Endothelial cell of umbilical vein (primary cell): Measurements from ENCODE around the gene TMPRSS4. TPM values are rescaled to one million over a fixed set of nuclear protein-coding genes. Genes with fewer than 3 reads are reported as not detected.

Experiments used
- BruUV-seq: library from RNA; stranded (reverse); fragments of 400-500 nt; replicated peaks from 2 replicates; lab custom pipeline; 2021; lab: Mats Ljungman, UMichigan
- CTCF ChIA-PET: fragments of 300-600, 350-600 bp; sonication (Branson Sonifier 250); formaldehyde crosslinking; loops from one replicate; lab custom pipeline; 2021; ENCODE audit warnings: antibody characterized with exemption, inconsistent platforms; lab: Charles Lee
- POLR2A ChIA-PET: fragments of 300-600, 350-600 bp; sonication (Branson Sonifier 250); formaldehyde crosslinking; loops from one replicate; lab custom pipeline; 2021; ENCODE audit warnings: antibody characterized with exemption, inconsistent platforms; lab: Charles Lee
- DNase-seq: peaks from one replicate; pipeline ENCODE4 v3.0.0-alpha.2; 2011; ENCODE audit warnings: low read depth, low spot score
- FAIRE-seq: peaks from 2 replicates; lab custom pipeline; 2011; peaks lifted over from hg19 to GRCh38; lab: Jason Lieb, UNC
- H2AFZ ChIP-seq: 2 replicates; pipeline ENCODE4 v1.6.0; 2012; ENCODE audit warnings: low read depth, low read length, control low read depth, inconsistent platforms
- H3K27ac ChIP-seq: 2 replicates; pipeline ENCODE4 v1.5.1; 2011; ENCODE audit warnings: low read depth, mild to moderate bottlenecking, control low read depth, low read length, moderate library complexity; ENCODE audit not compliant: insufficient read depth
- H3K27me3 ChIP-seq, 2 experiments: 2 replicates each; pipeline versions ENCODE4 v1.6.0 to v1.6.1; 2011; ENCODE audit warnings: low read length in 2 of 2, mixed read lengths in 1 of 2; ENCODE audit not compliant: control insufficient read depth in 2 of 2, insufficient read depth in 2 of 2
- H3K36me3 ChIP-seq, 2 experiments: 2 replicates in 1 of 2; 3 replicates in 1 of 2; pipeline ENCODE4 v1.5.1; 2011; ENCODE audit warnings: low read length in 2 of 2, mild to moderate bottlenecking in 1 of 2, moderate library complexity in 1 of 2; ENCODE audit not compliant: control insufficient read depth in 2 of 2, insufficient read depth in 2 of 2; ENCODE audit errors: extremely low read depth in 1 of 2
- H3K4me1 ChIP-seq: 3 replicates; pipeline ENCODE4 v1.5.1; 2011; ENCODE audit warnings: mild to moderate bottlenecking, low read length; ENCODE audit not compliant: control insufficient read depth, insufficient read depth; ENCODE audit errors: extremely low read depth
- H3K4me2 ChIP-seq: 2 replicates; pipeline ENCODE4 v1.6.1; 2011; ENCODE audit warnings: low read length, control low read depth, mixed read lengths; ENCODE audit not compliant: insufficient read depth
- H3K4me3 ChIP-seq, 3 experiments: fragments of 200-600 bp in 1 of 3; sonication (generic), shearing (Covaris generic) in 1 of 3; replicated peaks in 1 of 3; 2 replicates each; pipeline ENCODE4 v1.5.1; 2011 to 2016; ENCODE audit warnings: control low read depth in 3 of 3, low read length in 3 of 3, mild to moderate bottlenecking in 2 of 3, inconsistent platforms in 1 of 3, low read depth in 1 of 3, moderate library complexity in 1 of 3; ENCODE audit not compliant: insufficient read depth in 1 of 3
- H3K79me2 ChIP-seq: 2 replicates; pipeline ENCODE4 v1.6.0; 2012; ENCODE audit warnings: low read length, inconsistent platforms; ENCODE audit not compliant: control insufficient read depth, insufficient read depth
- H3K9ac ChIP-seq: replicated peaks from 2 replicates; pipeline ENCODE3; 2011; ENCODE audit warnings: low read length, control low read depth; ENCODE audit not compliant: insufficient read depth; ENCODE audit errors: extremely low read depth
- H3K9me1 ChIP-seq: replicated peaks from 3 replicates; pipeline ENCODE4 v1.6.0; 2011; ENCODE audit warnings: mild to moderate bottlenecking, low read length; ENCODE audit not compliant: control insufficient read depth, insufficient read depth; ENCODE audit errors: extremely low read depth
- H3K9me3 ChIP-seq: replicated peaks from 2 replicates; pipeline ENCODE4 v1.5.1; 2012; ENCODE audit warnings: low read length, inconsistent platforms; ENCODE audit not compliant: control insufficient read depth, insufficient read depth
- H4K20me1 ChIP-seq: replicated peaks from 2 replicates; pipeline ENCODE3; 2011; ENCODE audit warnings: mild to moderate bottlenecking, low read length; ENCODE audit not compliant: control insufficient read depth, insufficient read depth; ENCODE audit errors: extremely low read depth
- CTCF ChIP-seq, 2 donors: IDR thresholded peaks; 1 replicate in 1 of 2; 2 replicates in 1 of 2; pipeline ENCODE4 v1.5.1; 2011; ENCODE audit warnings: low read length in 2 of 2, mild to moderate bottlenecking in 2 of 2, moderate library complexity in 2 of 2, control low read depth in 1 of 2, inconsistent platforms in 1 of 2, low read depth in 1 of 2; ENCODE audit not compliant: insufficient read depth in 1 of 2; ENCODE audit errors: extremely low read depth in 1 of 2
- EZH2 ChIP-seq: IDR thresholded peaks from 2 replicates; pipeline ENCODE4 v1.6.1; 2012; ENCODE audit warnings: borderline replicate concordance, low read depth, mild to moderate bottlenecking, moderate library complexity, low read length, inconsistent platforms; ENCODE audit not compliant: severe bottlenecking
- FOS ChIP-seq: IDR thresholded peaks from 2 replicates; pipeline ENCODE4 v1.6.1; 2011; ENCODE audit warnings: mild to moderate bottlenecking, low read length, moderate library complexity, borderline replicate concordance; ENCODE audit not compliant: insufficient read depth
- GATA2 ChIP-seq: IDR thresholded peaks from 2 replicates; pipeline ENCODE4 v1.7.0; 2011; ENCODE audit warnings: low read depth, mild to moderate bottlenecking, moderate library complexity, mixed read lengths, low read length; ENCODE audit not compliant: insufficient read length, insufficient read depth
- JUN ChIP-seq: IDR thresholded peaks from 2 replicates; pipeline ENCODE4 v1.6.1; 2011; ENCODE audit warnings: borderline replicate concordance, low read depth; ENCODE audit not compliant: insufficient read length, insufficient read depth
- MAX ChIP-seq: IDR thresholded peaks from 2 replicates; pipeline ENCODE4 v1.6.1; 2011; ENCODE audit not compliant: insufficient read depth, insufficient read length
- MYC ChIP-seq: IDR thresholded peaks from one replicate; pipeline ENCODE4 v1.6.1; 2011; ENCODE audit warnings: mild to moderate bottlenecking, low read depth, low read length
- POLR2A ChIP-seq: IDR thresholded peaks from 2 replicates; pipeline ENCODE4 v1.6.1; 2012; ENCODE audit warnings: low read depth, mild to moderate bottlenecking, control low read depth, low read length
- POLR2AphosphoS5 ChIP-seq: IDR thresholded peaks from 2 replicates; pipeline ENCODE4 v1.6.1; 2012; ENCODE audit warnings: low read depth, mild to moderate bottlenecking, control low read depth, low read length, moderate library complexity; ENCODE audit not compliant: insufficient read depth
- dilution Hi-C: fragments of 300-500 bp; cut with MboI; formaldehyde crosslinking; loops from one replicate; pipeline ENCODE4 v1.15.0; 2019; ENCODE audit warnings: low sequenced_read_pairs; ENCODE audit not compliant: extremely low pct_ligation_motif_present
- intact Hi-C: fragments of 100-400 bp; cut with micrococcal nuclease; formaldehyde crosslinking; loops from one replicate; pipeline ENCODE4 v1.10.0; 2022
- polyA plus RNA-seq, 4 experiments: library from polyadenylated mRNA; depleted of rRNA in 3 of 4; stranded (reverse) in 3 of 4; unstranded in 1 of 4; fragments of >200 nt; gene quantifications; 2 replicates each; pipeline versions ENCODE4 v1.2.1 to v1.2.3, GENCODE V29; 2011 to 2012; ENCODE audit warnings: missing spikeins in 1 of 4
- total RNA-seq: library from RNA; stranded (reverse); gene quantifications from 2 replicates; pipeline ENCODE4 v1.2.3, GENCODE V29; 2021

Gene TMPRSS4
- total and polyA plus RNA-seq, 2 donors (not counting 3 experiments of a cell fraction or from before 2014, with no cell fraction given), result not detected

GRCh38 chr11:118082880-118083552, 6.1 kb downstream of the TMPRSS4 start:
- no peaks in the 10 kb centered on the region for H3K9me1 ChIP-seq
- H3K36me3 ChIP-seq, result no peaks in the 10 kb centered on the region
- H3K79me2 ChIP-seq, result no peaks in the 10 kb centered on the region
- FAIRE-seq (no peak), DNase-seq (no peak)
- no peak overlapping the region for H3K4me2 ChIP-seq
- no peak overlapping the region for H3K9ac ChIP-seq
- H4K20me1 ChIP-seq, result no peaks in the 10 kb centered on the region
- no peak overlapping the region for H3K4me3 ChIP-seq
- H2AFZ ChIP-seq, result no peak overlapping the region
- TF ChIP-seq GATA2 (no peak), FOS (no peak), MYC (no peak), JUN (no peak), MAX (no peak), POLR2A (no peak), CTCF (IDR thresholded peaks at IDR 0.05; ENCODE audit: extremely low read depth in 1 of 2, insufficient read depth in 1 of 2, low read depth in 1 of 2, low read length in 2 of 2) (no peak), EZH2 (no peak), POLR2AphosphoS5 (no peak)
- intact Hi-C loops, result no loop called here
- peaks cover 3% of the 10 kb centered on the region in 2 experiments for H3K27me3 ChIP-seq
- no peaks in the 10 kb centered on the region for H3K9me3 ChIP-seq
- BruUV-seq, result no TSS peak
- ChIA-PET POLR2A (no interaction called here), CTCF (interaction anchor here (0.9 to 1.8 kb wide), 3 partner anchors 136 to 275 kb away, joined by 3 to 4 read pairs (median 4); no protein-coding TSS in a partner anchor)
- dilution Hi-C loops, result no loop called here
- H3K4me1 ChIP-seq, result no peaks in the 10 kb centered on the region
- no peak overlapping the region for H3K27ac ChIP-seq
